ENCODE results near the gene PPM1E.
"Not testable (repeated sequence)": the region's sequence is repeated elsewhere in the genome, so short reads cannot be mapped to it uniquely, and the experiment has no call there.

PPM1E gene

DNA sequence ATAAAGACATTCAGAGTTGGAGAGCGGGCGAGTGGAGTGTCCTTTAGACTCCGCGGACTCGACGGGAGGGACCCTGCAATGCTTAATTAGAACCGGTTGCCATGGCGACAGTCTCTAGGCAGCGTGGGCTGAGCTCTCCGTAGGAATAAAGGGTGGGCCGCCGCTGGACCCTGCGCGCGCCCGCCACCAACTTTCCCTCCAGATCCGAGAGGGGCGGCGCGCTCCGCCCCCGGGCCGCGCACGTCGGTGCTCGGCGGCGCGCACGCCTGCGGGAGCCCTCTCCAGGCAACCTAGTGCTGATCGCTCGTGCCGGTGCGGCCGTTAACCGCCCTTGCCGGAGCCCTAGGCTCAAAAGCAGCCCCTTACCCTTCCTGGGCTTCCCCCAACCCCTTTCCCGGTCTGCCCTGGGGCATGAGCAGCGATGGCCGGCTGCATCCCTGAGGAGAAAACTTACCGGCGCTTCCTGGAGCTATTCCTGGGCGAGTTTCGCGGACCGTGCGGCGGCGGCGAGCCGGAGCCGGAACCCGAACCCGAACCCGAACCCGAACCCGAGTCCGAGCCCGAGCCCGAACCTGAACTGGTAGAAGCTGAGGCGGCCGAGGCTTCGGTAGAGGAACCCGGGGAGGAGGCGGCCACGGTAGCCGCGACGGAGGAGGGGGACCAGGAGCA is at the start of gene PPM1E:
PPM1E (plus strand) TSS at position 278 of the 669 bp plus-strand sequence.
- Histone ChIP-seq H3K27me3 (ENCODE audit: control insufficient read depth, insufficient read depth, low read length) (peaks cover 35% of the 10 kb centered on the region), H3K36me3 (ENCODE audit: control insufficient read depth, insufficient read depth, low read length) (no peaks in the 10 kb centered on the region), H3K4me1 (ENCODE audit: control insufficient read depth, insufficient read depth, low read length) (peaks cover 6% of the 10 kb centered on the region), H3K9ac (ENCODE audit: low read length) (peak within 1 kb of the TSS; percentile 28), H3K9me3 (ENCODE audit: control insufficient read depth, low read length) (no peaks in the 10 kb centered on the region), H3K4me3 (ENCODE audit: low read length) (peak within 1 kb of the TSS; percentile 22)

DNA sequence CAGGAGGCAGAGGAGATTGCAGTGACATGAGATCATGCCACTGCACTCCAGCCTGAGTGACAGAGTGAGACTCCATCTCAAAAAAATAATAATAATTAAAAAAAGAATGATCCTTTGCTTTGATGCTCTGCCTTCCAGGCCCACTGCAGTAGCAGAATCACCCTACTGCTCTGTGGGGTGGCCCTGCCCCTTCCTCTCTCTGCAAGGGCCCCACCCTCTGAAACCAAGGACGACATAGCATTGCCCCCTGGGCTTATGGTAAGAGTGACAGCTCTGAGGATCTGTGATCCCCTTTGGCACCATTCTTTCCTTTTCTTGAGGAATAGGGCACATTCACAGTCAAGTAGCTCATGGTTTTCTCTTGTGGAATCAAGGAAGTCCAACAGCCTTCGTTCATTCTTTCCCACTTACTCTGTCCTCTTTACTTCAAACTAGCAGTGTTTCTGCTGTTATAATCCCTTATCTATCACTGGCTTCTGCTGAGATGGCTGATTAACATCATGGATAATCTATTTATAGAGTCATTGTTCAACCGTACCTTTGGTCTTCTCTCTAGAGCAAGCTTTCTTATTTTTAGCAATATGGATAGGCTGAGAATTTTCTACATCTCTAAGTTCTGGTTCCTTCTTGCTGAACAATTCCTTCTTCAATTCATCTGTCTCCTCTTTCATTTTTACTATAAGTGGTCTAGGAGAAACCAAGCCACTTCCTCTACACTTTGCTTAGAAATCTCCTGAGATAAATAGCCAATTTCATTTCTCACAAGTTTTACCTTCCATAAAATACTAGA is 49.1 kb upstream of the PPM1E start:
- Histone ChIP-seq H3K27me3 (ENCODE audit: control insufficient read depth, insufficient read depth, low read length) (no peaks in the 10 kb centered on the region), H3K36me3 (ENCODE audit: control insufficient read depth, insufficient read depth, low read length) (no peaks in the 10 kb centered on the region), H3K9ac (ENCODE audit: low read length) (no peak overlapping the region), H3K4me1 (ENCODE audit: control insufficient read depth, insufficient read depth, low read length) (no peaks in the 10 kb centered on the region), H3K4me3 (ENCODE audit: low read length) (no peak overlapping the region), H3K9me3 (ENCODE audit: control insufficient read depth, low read length) (no peaks in the 10 kb centered on the region)

DNA sequence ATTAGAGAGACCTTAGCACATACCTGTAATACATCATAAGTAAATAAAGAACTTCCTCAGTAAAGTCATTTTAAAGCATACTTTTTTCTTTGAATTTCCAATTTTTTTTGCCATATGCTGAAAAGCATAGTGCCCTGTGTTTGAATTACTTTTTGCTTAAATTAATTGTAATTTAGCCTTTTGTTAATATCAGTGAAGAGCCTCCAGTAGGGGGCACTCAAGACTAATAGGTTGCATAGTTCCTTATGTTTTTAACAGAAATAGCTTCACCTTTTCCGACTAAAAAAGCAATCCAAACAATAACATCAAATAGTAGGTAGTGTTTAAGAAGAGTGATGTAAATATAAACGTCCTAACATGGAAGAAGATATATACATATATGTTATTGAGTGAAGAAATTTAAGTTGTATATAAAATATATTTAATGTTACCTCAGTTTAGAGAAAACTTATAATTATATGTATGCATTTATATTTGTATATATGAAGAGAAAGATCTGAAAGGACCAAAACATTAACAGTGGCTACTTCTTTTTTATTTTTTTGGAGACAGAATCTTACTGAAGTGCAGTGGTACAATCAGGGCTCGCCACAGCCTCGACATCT is 44.6 kb upstream of the PPM1E start:
- H3K36me3 ChIP-seq (ENCODE audit: control insufficient read depth, insufficient read depth, low read length): no peaks in the 10 kb centered on the region
- H3K27me3 ChIP-seq (ENCODE audit: control insufficient read depth, insufficient read depth, low read length): no peaks in the 10 kb centered on the region
- no peak overlapping the region for H3K9ac ChIP-seq (ENCODE audit: low read length)
- no peaks in the 10 kb centered on the region for H3K9me3 ChIP-seq (ENCODE audit: control insufficient read depth, low read length)
- no peak overlapping the region for H3K4me3 ChIP-seq (ENCODE audit: low read length)
- H3K4me1 ChIP-seq (ENCODE audit: control insufficient read depth, insufficient read depth, low read length): no peaks in the 10 kb centered on the region

DNA sequence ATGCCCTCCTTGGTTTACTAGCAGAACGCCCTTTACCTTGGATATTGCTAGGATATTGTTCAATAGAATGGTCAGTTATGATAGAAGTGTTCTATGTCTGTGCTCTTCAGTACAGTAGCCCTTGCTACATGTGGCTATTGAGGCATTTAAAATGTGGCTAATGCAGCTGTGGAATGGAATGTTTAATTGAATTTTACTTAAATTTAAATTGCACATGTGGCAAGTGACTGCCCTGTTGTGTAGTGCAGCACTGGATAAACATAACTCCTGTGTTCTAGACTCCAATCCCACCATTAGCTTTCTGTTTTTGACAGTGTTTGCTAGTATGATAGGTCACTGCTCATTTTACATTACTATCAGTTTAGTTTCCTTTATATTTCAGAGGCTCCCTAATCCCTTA is 33.4 kb upstream of the PPM1E start:
- H3K4me1 ChIP-seq (ENCODE audit: control insufficient read depth, insufficient read depth, low read length): no peaks in the 10 kb centered on the region
- no peaks in the 10 kb centered on the region for H3K27me3 ChIP-seq (ENCODE audit: control insufficient read depth, insufficient read depth, low read length)
- H3K4me3 ChIP-seq (ENCODE audit: low read length): no peak overlapping the region
- no peak overlapping the region for H3K9ac ChIP-seq (ENCODE audit: low read length)
- no peaks in the 10 kb centered on the region for H3K9me3 ChIP-seq (ENCODE audit: control insufficient read depth, low read length)
- no peaks in the 10 kb centered on the region for H3K36me3 ChIP-seq (ENCODE audit: control insufficient read depth, insufficient read depth, low read length)

DNA sequence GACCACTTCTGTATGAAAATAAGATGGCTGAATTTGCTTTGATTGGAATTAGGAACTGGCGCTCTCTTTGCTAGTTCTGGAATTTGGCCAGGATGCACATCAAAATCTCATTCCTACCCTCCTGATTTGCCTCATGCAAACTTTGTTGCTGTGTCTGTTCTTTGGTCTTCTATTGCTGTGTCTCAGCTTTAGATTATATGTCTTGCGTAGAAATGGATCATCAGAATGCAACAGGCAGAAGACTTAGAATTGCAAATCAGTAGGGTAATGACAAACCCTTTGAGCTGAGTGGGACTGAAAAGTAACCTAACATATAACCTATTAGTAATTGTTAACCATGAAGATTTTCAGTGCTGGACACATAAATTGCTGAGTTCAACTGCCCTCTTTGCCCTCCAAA is 33.0 kb upstream of the PPM1E start:
- H3K9ac ChIP-seq (ENCODE audit: low read length): no peak overlapping the region
- H3K4me1 ChIP-seq (ENCODE audit: control insufficient read depth, insufficient read depth, low read length): no peaks in the 10 kb centered on the region
- no peaks in the 10 kb centered on the region for H3K27me3 ChIP-seq (ENCODE audit: control insufficient read depth, insufficient read depth, low read length)
- H3K4me3 ChIP-seq (ENCODE audit: low read length): no peak overlapping the region
- no peaks in the 10 kb centered on the region for H3K9me3 ChIP-seq (ENCODE audit: control insufficient read depth, low read length)
- H3K36me3 ChIP-seq (ENCODE audit: control insufficient read depth, insufficient read depth, low read length): no peaks in the 10 kb centered on the region

DNA sequence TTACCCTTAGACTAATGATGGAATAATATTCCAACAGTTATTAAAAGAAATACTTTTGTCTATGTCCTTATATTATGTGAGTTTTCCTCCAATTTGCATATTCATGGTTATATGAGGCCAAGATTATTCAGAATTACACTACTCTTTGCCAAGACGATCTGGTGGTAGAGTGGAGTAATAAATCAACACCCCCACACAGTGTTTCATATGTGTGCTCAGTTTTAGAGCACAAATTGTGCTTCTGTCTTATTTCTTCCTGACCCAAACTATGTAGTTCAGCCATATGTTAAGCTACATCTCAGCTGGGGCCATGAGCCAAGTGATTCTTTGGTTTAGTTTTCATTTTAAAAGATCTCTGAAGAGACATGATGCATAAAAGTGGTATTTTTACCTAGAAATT is 26.9 kb upstream of the PPM1E start:
- H3K9me3 ChIP-seq (ENCODE audit: control insufficient read depth, low read length): no peaks in the 10 kb centered on the region
- H3K4me3 ChIP-seq (ENCODE audit: low read length): no peak overlapping the region
- no peaks in the 10 kb centered on the region for H3K4me1 ChIP-seq (ENCODE audit: control insufficient read depth, insufficient read depth, low read length)
- H3K9ac ChIP-seq (ENCODE audit: low read length): no peak overlapping the region
- no peaks in the 10 kb centered on the region for H3K27me3 ChIP-seq (ENCODE audit: control insufficient read depth, insufficient read depth, low read length)
- H3K36me3 ChIP-seq (ENCODE audit: control insufficient read depth, insufficient read depth, low read length): no peaks in the 10 kb centered on the region

DNA sequence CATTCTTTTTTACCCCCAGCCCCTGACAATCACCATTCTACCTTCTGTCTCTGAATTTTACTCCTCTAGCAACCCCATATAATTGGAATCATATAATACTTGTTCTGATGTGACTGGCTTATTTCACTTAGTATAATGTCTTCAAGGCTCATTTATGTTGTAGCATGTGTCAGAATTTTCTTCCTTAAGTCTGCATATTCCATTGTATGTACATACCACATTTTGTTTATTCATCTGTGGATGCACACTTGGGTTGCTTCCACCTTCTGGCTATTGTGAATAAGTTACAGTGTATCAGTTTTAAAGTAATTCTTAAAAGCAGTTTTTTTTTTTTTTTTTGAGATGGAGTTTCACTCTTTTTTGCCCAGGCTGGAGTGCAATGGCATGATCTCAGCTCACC is 24.7 kb upstream of the PPM1E start:
- Histone ChIP-seq H3K9me3 (ENCODE audit: control insufficient read depth, low read length) (no peaks in the 10 kb centered on the region), H3K36me3 (ENCODE audit: control insufficient read depth, insufficient read depth, low read length) (no peaks in the 10 kb centered on the region), H3K9ac (ENCODE audit: low read length) (no peak overlapping the region), H3K4me1 (ENCODE audit: control insufficient read depth, insufficient read depth, low read length) (no peaks in the 10 kb centered on the region), H3K27me3 (ENCODE audit: control insufficient read depth, insufficient read depth, low read length) (no peaks in the 10 kb centered on the region), H3K4me3 (ENCODE audit: low read length) (no peak overlapping the region)

DNA sequence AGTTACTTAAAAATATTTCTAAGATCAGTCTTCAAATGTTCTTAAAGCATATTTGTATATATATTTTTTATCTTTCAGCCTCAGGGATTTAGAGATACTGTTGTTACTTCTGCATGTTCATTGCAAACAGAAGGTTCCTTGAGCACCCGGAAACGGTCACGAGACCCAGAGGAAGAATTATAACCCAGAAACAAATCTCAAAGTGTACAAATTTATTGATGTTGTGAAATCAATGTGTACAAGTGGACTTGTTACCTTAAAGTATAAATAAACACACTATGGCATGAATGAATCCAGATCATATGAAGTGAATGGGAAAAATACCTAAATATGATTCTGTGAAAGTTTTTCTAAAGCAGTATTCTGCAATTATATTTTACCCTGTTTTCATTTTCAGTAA is 21.6 kb upstream of the PPM1E start:
- no peaks in the 10 kb centered on the region for H3K4me1 ChIP-seq (ENCODE audit: control insufficient read depth, insufficient read depth, low read length)
- no peaks in the 10 kb centered on the region for H3K27me3 ChIP-seq (ENCODE audit: control insufficient read depth, insufficient read depth, low read length)

DNA sequence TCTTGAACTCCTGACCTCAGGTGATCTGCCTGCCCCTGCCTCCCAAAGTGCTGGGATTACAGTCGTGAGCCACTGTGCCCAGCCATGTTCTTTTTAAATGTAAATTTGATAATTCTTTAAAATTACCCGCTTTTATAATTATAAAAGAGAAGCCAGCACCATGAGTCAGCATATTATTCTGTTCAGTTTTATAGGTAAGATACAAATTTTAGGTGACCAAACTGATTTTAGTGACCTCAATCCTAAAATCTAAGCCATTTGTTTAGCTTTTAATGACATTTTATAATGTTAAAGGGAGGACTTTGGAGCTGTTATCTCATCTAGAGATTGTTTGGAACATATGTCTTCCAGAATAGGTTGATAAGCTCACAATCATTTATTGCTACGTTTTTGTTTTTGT is 20.8 kb upstream of the PPM1E start:
- H3K9me3 ChIP-seq (ENCODE audit: control insufficient read depth, low read length): no peaks in the 10 kb centered on the region

More for the DNA sequence above, 21.6 kb upstream of the PPM1E start:
- no peak overlapping the region for H3K4me3 ChIP-seq (ENCODE audit: low read length)
- no peaks in the 10 kb centered on the region for H3K36me3 ChIP-seq (ENCODE audit: control insufficient read depth, insufficient read depth, low read length)
- H3K9ac ChIP-seq (ENCODE audit: low read length): no peak overlapping the region
- H3K9me3 ChIP-seq (ENCODE audit: control insufficient read depth, low read length): no peaks in the 10 kb centered on the region

DNA sequence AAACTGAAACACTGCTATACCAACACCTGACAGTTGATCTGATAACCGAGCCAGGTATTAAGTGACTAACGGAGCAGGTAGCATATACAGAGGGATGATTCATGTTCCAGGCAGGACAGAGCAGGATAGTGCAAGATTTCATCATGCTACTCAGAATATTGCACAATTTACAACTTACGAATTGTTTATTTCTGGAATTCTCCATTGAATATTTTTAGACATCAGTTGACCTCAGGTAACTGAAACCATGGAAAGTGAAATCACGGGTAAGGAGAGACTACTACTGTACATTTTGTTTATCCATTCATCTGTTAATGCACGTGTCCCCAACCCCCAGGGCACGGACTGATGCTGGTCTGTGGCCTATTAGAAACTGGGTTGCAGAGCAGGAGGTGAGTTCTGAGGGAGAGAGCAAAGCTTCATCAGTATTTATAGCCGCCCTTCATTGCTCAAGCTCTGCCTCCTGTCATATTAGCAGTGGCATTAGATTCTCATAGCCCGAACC is 14.5 kb upstream of the PPM1E start:
- H3K9ac ChIP-seq (ENCODE audit: low read length): no peak overlapping the region
- no peaks in the 10 kb centered on the region for H3K9me3 ChIP-seq (ENCODE audit: control insufficient read depth, low read length)
- H3K4me1 ChIP-seq (ENCODE audit: control insufficient read depth, insufficient read depth, low read length): no peaks in the 10 kb centered on the region

More for the DNA sequence above, 20.8 kb upstream of the PPM1E start:
- Histone ChIP-seq H3K9ac (ENCODE audit: low read length) (no peak overlapping the region), H3K4me1 (ENCODE audit: control insufficient read depth, insufficient read depth, low read length) (no peaks in the 10 kb centered on the region), H3K27me3 (ENCODE audit: control insufficient read depth, insufficient read depth, low read length) (no peaks in the 10 kb centered on the region), H3K4me3 (ENCODE audit: low read length) (no peak overlapping the region), H3K36me3 (ENCODE audit: control insufficient read depth, insufficient read depth, low read length) (no peaks in the 10 kb centered on the region)

DNA sequence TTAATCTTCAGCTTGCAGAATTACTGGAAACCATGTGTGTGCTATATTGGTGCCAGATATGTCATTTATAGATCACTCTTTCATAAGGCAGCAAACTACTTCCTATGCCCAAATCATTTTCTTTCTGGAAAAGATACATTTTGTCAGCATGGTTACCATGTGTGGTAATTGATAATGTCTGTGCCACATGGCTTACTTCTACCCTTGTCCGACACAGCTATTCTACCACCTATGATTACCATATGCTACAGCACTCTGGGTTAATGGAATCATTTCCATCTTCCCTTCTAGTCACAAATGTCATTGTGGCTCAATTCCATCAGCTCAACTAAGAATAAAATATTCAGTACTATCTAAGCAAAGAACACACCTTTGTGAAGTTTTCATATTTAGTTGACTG is 8.0 kb upstream of the PPM1E start:
- Histone ChIP-seq H3K9me3 (ENCODE audit: control insufficient read depth, low read length) (no peaks in the 10 kb centered on the region), H3K27me3 (ENCODE audit: control insufficient read depth, insufficient read depth, low read length) (no peaks in the 10 kb centered on the region), H3K9ac (ENCODE audit: low read length) (no peak overlapping the region)

More for the DNA sequence above, 14.5 kb upstream of the PPM1E start:
- Histone ChIP-seq H3K36me3 (ENCODE audit: control insufficient read depth, insufficient read depth, low read length) (no peaks in the 10 kb centered on the region), H3K27me3 (ENCODE audit: control insufficient read depth, insufficient read depth, low read length) (no peaks in the 10 kb centered on the region), H3K4me3 (ENCODE audit: low read length) (no peak overlapping the region)

DNA sequence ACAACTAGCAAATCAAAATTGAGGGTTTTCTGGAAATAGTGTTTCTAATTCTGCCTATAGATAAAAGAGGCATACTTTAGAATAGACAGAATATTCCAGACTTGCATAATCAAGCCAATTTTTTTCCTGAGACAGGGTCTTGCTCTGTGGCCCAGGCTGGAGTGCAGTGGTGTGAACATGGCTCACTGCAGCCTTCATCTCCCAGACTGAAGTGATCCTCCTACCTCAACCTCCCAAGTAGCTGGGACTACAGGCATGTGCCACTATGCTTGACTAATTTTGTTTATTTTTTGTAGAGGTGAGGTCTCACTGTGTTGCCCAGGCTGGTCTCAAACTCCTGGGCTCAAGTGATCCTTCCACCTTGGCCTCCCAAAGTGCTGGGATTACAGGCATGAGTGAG is 6.0 kb upstream of the PPM1E start:
- H3K4me3 ChIP-seq (ENCODE audit: low read length); H3K9ac ChIP-seq (ENCODE audit: low read length); H3K36me3 ChIP-seq (ENCODE audit: control insufficient read depth, insufficient read depth, low read length); H3K9me3 ChIP-seq (ENCODE audit: control insufficient read depth, low read length); H3K4me1 ChIP-seq (ENCODE audit: control insufficient read depth, insufficient read depth, low read length); H3K27me3 ChIP-seq (ENCODE audit: control insufficient read depth, insufficient read depth, low read length): not testable (repeated sequence)

More for the DNA sequence above, 8.0 kb upstream of the PPM1E start:
- H3K4me3 ChIP-seq (ENCODE audit: low read length): no peak overlapping the region
- H3K36me3 ChIP-seq (ENCODE audit: control insufficient read depth, insufficient read depth, low read length): no peaks in the 10 kb centered on the region
- no peaks in the 10 kb centered on the region for H3K4me1 ChIP-seq (ENCODE audit: control insufficient read depth, insufficient read depth, low read length)

Measured in mucosa of stomach (tissue), 1 donor.